ENCODE results near the gene PHLPP1.

- TF ChIP-seq CTCF (IDR thresholded peaks at IDR 0.05 in 8 of 11, conservative IDR thresholded peaks at IDR 0.05 in 3 of 11), result no peak
- TF ChIP-seq POLR2AphosphoS5 (IDR thresholded peaks at IDR 0.05), result no peak
These were observed 4.9 kb upstream of the PHLPP1 start for GRCh38 chr18:62710417-62710816.

Data from spleen (tissue), 7 donors.